GM12873 (cell line): ENCODE measurements around the gene CSMD2.

ENCODE experiments used
- TF ChIP-seq, protein P1 (sequence below): IDR thresholded peaks from 2 replicates; pipeline ENCODE4 v1.5.1; 2012; ENCODE audit warnings: low read depth, mild to moderate bottlenecking, moderate library complexity, low read length, control low read depth; ENCODE audit not compliant: insufficient read depth; ENCODE audit errors: missing control alignments

The CSMD2 gene

GRCh38 chr1:33874636-33875035 lies 290.4 kb downstream of the CSMD2 start:
- TF ChIP-seq, protein P1, sequence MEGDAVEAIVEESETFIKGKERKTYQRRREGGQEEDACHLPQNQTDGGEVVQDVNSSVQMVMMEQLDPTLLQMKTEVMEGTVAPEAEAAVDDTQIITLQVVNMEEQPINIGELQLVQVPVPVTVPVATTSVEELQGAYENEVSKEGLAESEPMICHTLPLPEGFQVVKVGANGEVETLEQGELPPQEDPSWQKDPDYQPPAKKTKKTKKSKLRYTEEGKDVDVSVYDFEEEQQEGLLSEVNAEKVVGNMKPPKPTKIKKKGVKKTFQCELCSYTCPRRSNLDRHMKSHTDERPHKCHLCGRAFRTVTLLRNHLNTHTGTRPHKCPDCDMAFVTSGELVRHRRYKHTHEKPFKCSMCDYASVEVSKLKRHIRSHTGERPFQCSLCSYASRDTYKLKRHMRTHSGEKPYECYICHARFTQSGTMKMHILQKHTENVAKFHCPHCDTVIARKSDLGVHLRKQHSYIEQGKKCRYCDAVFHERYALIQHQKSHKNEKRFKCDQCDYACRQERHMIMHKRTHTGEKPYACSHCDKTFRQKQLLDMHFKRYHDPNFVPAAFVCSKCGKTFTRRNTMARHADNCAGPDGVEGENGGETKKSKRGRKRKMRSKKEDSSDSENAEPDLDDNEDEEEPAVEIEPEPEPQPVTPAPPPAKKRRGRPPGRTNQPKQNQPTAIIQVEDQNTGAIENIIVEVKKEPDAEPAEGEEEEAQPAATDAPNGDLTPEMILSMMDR = no peak

GRCh38 chr1:33872683-33873082 lies 292.3 kb downstream of the CSMD2 start:
- TF ChIP-seq, protein P1 = no peak

DNA sequence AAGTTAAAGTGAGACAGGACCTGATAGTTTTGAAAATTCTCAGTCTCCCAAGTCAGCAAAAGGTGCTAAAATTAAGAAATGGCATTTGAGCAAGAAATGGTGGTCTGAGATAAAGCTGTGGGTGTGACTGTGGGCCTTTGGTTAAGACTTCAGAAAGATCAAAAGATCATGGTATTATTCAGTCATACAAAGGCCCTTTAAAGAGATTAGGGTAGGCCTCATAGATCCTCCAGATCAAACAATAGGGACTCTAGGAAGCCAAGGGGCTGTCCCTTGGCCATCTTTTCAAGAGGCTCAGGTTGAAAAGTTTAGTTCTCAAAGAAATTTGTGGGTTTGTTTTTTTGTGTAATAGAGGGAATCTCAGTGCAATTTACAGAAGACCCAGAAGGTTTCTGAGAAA lies 292.8 kb downstream of the CSMD2 start:
- TF ChIP-seq, protein P1 = no peak

DNA sequence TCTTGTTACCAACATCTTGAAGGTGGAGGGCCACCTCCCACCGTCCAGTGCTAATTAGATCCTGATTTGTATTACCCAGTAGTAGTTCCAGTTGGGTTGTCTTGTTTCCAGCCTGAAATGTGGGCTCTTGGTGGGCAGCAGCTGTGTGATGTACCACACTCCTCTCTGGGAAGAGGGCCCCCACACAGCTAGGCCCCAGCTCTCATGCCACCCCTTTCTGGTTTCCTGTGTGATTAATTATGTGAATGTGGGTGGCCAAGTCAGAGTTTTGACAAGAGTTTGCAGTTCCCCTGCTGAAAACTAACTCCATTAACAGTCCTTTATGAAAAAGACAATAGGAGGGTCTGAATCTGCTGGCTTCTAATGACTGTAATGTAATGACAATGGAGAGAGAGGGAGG lies 297.3 kb downstream of the CSMD2 start:
- TF ChIP-seq, protein P1 = no peak

DNA sequence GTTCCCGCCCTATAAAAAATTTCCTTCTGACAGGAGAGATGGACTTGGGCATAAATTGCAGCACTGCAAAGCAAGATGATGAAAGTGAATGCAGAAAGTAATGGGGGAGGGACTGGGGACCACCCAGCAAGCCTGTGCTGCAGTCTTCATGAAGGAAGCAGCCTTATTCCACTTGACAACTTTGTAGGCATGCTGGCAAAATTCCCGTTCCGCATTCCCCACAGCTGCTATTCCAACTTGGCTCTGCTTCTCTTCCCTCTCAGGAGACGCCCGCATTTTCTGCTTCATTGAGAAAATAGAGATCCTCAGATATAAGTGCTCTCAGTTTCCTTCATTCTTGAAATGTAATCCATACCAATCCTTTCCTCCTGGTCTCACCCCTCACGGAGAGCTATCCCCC lies 298.7 kb downstream of the CSMD2 start:
- TF ChIP-seq, protein P1 = no peak

- TF ChIP-seq, protein P1 = no peak
These were observed 300.3 kb downstream of the CSMD2 start for GRCh38 chr1:33864460-33865389.

DNA sequence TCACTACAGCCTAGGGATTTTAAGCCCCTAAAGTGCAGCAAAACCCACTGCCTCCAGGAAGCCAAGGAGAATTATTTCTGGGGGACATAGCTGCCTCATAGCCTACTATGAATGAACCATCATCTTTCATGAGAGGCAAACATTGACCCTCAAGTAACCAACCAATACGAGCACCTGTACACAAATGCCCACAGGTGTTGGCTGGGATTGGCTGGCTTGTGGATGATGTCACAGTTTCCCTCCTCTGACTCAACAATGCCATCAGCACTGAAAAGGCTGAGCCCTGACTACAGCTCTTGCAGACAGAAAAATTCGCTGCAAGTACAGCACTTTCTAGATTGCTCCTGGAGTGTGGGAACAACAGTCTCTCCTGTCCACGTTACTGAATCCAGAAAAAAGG lies 301.3 kb downstream of the CSMD2 start, which contains the start of gene HMGB4:
Gene HMGB4, plus strand, starts transcription at position 301 of the 400 bp plus-strand sequence. CDS start 113 bp downstream, outside the sequence.
- TF ChIP-seq, protein P1 = no peak
